ENCODE data around the gene SLC29A4. TPM values are rescaled to one million over a fixed set of nuclear protein-coding genes. Genes with fewer than 3 reads are reported as not detected.

SLC29A4 gene
- total and polyA plus RNA-seq, 2 of the 13 experiments (the other 11 are each of a cell fraction or from before 2014, with no cell fraction given) = 29.7 to 31.7 TPM

DNA sequence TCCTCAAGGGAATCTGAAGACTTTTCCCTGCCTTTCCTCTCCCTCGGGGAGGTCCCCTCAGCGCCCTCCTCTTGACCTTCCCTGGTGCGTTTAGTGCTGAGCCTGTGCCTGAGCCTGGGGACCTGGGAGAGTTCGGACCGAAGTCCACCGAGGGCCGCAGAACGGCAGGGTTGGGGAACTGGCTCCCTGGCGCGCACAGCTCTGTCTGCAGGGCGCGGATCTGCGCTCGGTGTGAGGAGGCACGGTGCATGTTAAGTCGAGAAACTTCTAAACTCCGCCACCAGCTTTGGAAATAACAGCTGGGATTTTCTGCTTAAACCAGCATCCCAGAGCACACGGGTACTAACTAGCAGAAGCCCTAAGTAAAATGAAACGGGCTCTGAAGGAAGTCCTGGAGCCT lies 44.2 kb upstream of the SLC29A4 start (continued):
- no peak for TF ChIP-seq MED1 (CRISPR knock-in tag; IDR thresholded peaks at IDR 0.05)
- TF ChIP-seq ZNF546 (CRISPR knock-in tag; conservative IDR thresholded peaks at IDR 0.05) = no peak
- no peak for TF ChIP-seq IKZF1 (IDR thresholded peaks at IDR 0.05)
- TF ChIP-seq, protein P1, sequence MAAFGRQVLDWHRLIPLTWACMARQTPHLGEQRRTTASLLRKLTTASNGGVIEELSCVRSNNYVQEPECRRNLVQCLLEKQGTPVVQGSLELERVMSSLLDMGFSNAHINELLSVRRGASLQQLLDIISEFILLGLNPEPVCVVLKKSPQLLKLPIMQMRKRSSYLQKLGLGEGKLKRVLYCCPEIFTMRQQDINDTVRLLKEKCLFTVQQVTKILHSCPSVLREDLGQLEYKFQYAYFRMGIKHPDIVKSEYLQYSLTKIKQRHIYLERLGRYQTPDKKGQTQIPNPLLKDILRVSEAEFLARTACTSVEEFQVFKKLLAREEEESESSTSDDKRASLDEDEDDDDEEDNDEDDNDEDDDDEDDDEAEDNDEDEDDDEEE (CRISPR knock-in tag; IDR thresholded peaks at IDR 0.05) = no peak
- no peak; the same call in 1 of the 2 replicates for TF ChIP-seq ZBTB38 (CRISPR knock-in tag; IDR thresholded peaks at IDR 0.05)
- no peak for TF ChIP-seq ZNF773 (CRISPR knock-in tag; IDR thresholded peaks at IDR 0.05; ENCODE audit: borderline replicate concordance)
- TF ChIP-seq ZNF430 (CRISPR knock-in tag; IDR thresholded peaks at IDR 0.05) = peak; percentile 43; the same call in 1 of the 2 replicates
- no peak for TF ChIP-seq ZNF180 (CRISPR knock-in tag; IDR thresholded peaks at IDR 0.05; ENCODE audit: borderline replicate concordance, low read depth)
- TF ChIP-seq ZNF768 (CRISPR knock-in tag; IDR thresholded peaks at IDR 0.05) = peak; percentile 41; the same call in 1 of the 2 replicates
- no peak for TF ChIP-seq GMEB2 (CRISPR knock-in tag; IDR thresholded peaks at IDR 0.05; ENCODE audit: low read depth)
- TF ChIP-seq ZNF30 (CRISPR knock-in tag; IDR thresholded peaks at IDR 0.05) = no peak
- no peak for TF ChIP-seq EZH2 (conservative IDR thresholded peaks at IDR 0.05; ENCODE audit: low read depth, low read length)
- no peak for TF ChIP-seq SATB2 (CRISPR knock-in tag; IDR thresholded peaks at IDR 0.05)
- TF ChIP-seq ZC3H4 (CRISPR knock-in tag; IDR thresholded peaks at IDR 0.05; ENCODE audit: borderline replicate concordance) = no peak
- TF ChIP-seq GATAD2A (CRISPR knock-in tag; IDR thresholded peaks at IDR 0.05) = peak; percentile 50; the same call in 1 of the 2 replicates
- peak; percentile 27; the same call in 1 of the 2 replicates for TF ChIP-seq ZNF547 (CRISPR knock-in tag; IDR thresholded peaks at IDR 0.05)
- no peak for TF ChIP-seq PAWR (CRISPR knock-in tag; IDR thresholded peaks at IDR 0.05; ENCODE audit: borderline replicate concordance)
- no peak for TF ChIP-seq CENPX (CRISPR knock-in tag; IDR thresholded peaks at IDR 0.05)
- TF ChIP-seq CEBPZ (IDR thresholded peaks at IDR 0.05; ENCODE audit: low read length) = no peak
- TF ChIP-seq ZNF367 (CRISPR knock-in tag; IDR thresholded peaks at IDR 0.05; ENCODE audit: borderline replicate concordance) = no peak
- TF ChIP-seq ZSCAN9 (CRISPR knock-in tag; IDR thresholded peaks at IDR 0.05; ENCODE audit: borderline replicate concordance) = no peak
- TF ChIP-seq ZNF251 (CRISPR knock-in tag; IDR thresholded peaks at IDR 0.05) = no peak
- peak; percentile 66; the same call in 1 of the 2 replicates for TF ChIP-seq HOXA3 (CRISPR knock-in tag; IDR thresholded peaks at IDR 0.05)
- no peak for TF ChIP-seq CEBPB (IDR thresholded peaks at IDR 0.05; ENCODE audit: borderline replicate concordance, low read depth, low read length)
- TF ChIP-seq, protein P2, sequence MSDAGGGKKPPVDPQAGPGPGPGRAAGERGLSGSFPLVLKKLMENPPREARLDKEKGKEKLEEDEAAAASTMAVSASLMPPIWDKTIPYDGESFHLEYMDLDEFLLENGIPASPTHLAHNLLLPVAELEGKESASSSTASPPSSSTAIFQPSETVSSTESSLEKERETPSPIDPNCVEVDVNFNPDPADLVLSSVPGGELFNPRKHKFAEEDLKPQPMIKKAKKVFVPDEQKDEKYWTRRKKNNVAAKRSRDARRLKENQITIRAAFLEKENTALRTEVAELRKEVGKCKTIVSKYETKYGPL (CRISPR knock-in tag; IDR thresholded peaks at IDR 0.05) = no peak
- TF ChIP-seq MXD1 (CRISPR knock-in tag; IDR thresholded peaks at IDR 0.05) = no peak
